GM23338 (cell line): ENCODE measurements around the gene FAM241A. TPM values are rescaled to one million over a fixed set of nuclear protein-coding genes. Genes with fewer than 3 reads are reported as not detected.

ENCODE experiments used
- ATAC-seq: fragments of 200-7000 bp; cut with Tn5 transposase; 3 replicates; pipeline ENCODE4 v1.9.1; 2020
- DNase-seq: peaks from one replicate; pipeline ENCODE4 v3.0.0-alpha.2; 2015; ENCODE audit warnings: low spot score
- H2AFZ ChIP-seq: fragments of 200-600 bp; sonication (generic); 2 replicates; pipeline ENCODE4 v1.8.0; 2016; ENCODE audit warnings: antibody characterized with exemption, mild to moderate bottlenecking, moderate library complexity
- H3F3A ChIP-seq: fragments of 200-600 bp; sonication (generic); replicated peaks from 2 replicates; pipeline ENCODE4 v1.8.0; 2017; ENCODE audit warnings: antibody characterized with exemption, mixed run types, low read depth
- H3K27ac ChIP-seq: fragments of 200-600 bp; sonication (generic); 2 replicates; pipeline ENCODE4 v1.6.1; 2016; ENCODE audit warnings: low read depth
- H3K27me3 ChIP-seq: fragments of 200-600 bp; sonication (generic); 2 replicates; pipeline ENCODE4 v1.8.0; 2016; ENCODE audit warnings: mild to moderate bottlenecking, mixed run types, moderate library complexity; ENCODE audit not compliant: insufficient read depth
- H3K36me3 ChIP-seq: fragments of 200-600 bp; sonication (generic); 2 replicates; pipeline ENCODE4 v1.8.0; 2016; ENCODE audit warnings: mild to moderate bottlenecking; ENCODE audit not compliant: insufficient read depth
- H3K4me1 ChIP-seq: fragments of 200-600 bp; sonication (generic); 2 replicates; pipeline ENCODE4 v1.8.0; 2016; ENCODE audit warnings: mild to moderate bottlenecking, moderate library complexity; ENCODE audit not compliant: insufficient read depth
- H3K4me2 ChIP-seq: fragments of 200-600 bp; sonication (generic); 2 replicates; pipeline ENCODE4 v1.7.1; 2017; ENCODE audit warnings: mixed run types
- H3K4me3 ChIP-seq: fragments of 200-600 bp; sonication (generic); 2 replicates; pipeline ENCODE4 v1.6.1; 2016; ENCODE audit warnings: mixed run types
- H3K79me2 ChIP-seq: fragments of 200-600 bp; sonication (generic); replicated peaks from 2 replicates; pipeline ENCODE4 v1.8.0; 2017; ENCODE audit warnings: mild to moderate bottlenecking; ENCODE audit not compliant: insufficient read depth
- H3K9me2 ChIP-seq: fragments of 200-600 bp; sonication (generic); 2 replicates; pipeline ENCODE4 v1.8.0; 2017; ENCODE audit not compliant: insufficient read depth
- H4K20me1 ChIP-seq: fragments of 200-600 bp; sonication (generic); replicated peaks from 2 replicates; pipeline ENCODE4 v1.8.0; 2017; ENCODE audit warnings: mild to moderate bottlenecking; ENCODE audit not compliant: insufficient read depth
- H3K27ac Mint-ChIP-seq: 2 replicates; pipeline ENCODE4 v1.8.0; 2020; ENCODE audit warnings: inconsistent platforms, mild to moderate bottlenecking, moderate library complexity, mixed read lengths
- H3K27me3 Mint-ChIP-seq: 3 replicates; pipeline ENCODE4 v1.8.0; 2022; ENCODE audit warnings: low read depth, mild to moderate bottlenecking, moderate library complexity, mixed read lengths, inconsistent platforms; ENCODE audit not compliant: insufficient read depth, poor library complexity
- H3K36me3 Mint-ChIP-seq: 3 replicates; pipeline ENCODE4 v1.8.0; 2021; ENCODE audit warnings: low read depth, mild to moderate bottlenecking, inconsistent platforms, moderate library complexity, mixed read lengths
- H3K4me1 Mint-ChIP-seq: 3 replicates; pipeline ENCODE4 v1.8.0; 2020; ENCODE audit warnings: mild to moderate bottlenecking, inconsistent platforms, mixed read lengths
- H3K4me3 Mint-ChIP-seq: 3 replicates; pipeline ENCODE4 v1.8.0; 2021; ENCODE audit warnings: moderate library complexity, mild to moderate bottlenecking, inconsistent platforms, mixed read lengths
- H3K9me3 Mint-ChIP-seq: 3 replicates; pipeline ENCODE4 v1.8.0; 2020; ENCODE audit warnings: moderate library complexity, mild to moderate bottlenecking, inconsistent platforms, mixed read lengths
- CTCF ChIP-seq, 2 experiments: fragments of 200-600 bp in 1 of 2; sonication (generic) in 1 of 2; conservative IDR thresholded peaks; 2 replicates each; pipeline versions ENCODE4 v1.5.1 to v1.6.1; 2016 to 2017; ENCODE audit warnings: antibody characterized with exemption in 2 of 2, low read depth in 2 of 2, mild to moderate bottlenecking in 2 of 2, moderate library complexity in 1 of 2
- NANOG ChIP-seq: IDR thresholded peaks from 2 replicates; pipeline ENCODE4 v1.6.1; 2016; ENCODE audit warnings: antibody characterized with exemption, borderline replicate concordance
- POLR2AphosphoS5 ChIP-seq: IDR thresholded peaks from 2 replicates; pipeline ENCODE4 v1.6.1; 2016; ENCODE audit warnings: antibody characterized with exemption, low read depth
- REST ChIP-seq: IDR thresholded peaks from one replicate; pipeline ENCODE4 v1.6.1; 2018; ENCODE audit warnings: antibody characterized with exemption; ENCODE audit not compliant: unreplicated experiment
- STAT1 ChIP-seq: IDR thresholded peaks from one replicate; pipeline ENCODE4 v1.6.1; 2016; ENCODE audit warnings: antibody characterized with exemption; ENCODE audit not compliant: unreplicated experiment
- ZNF331 ChIP-seq: fragments of 250-450 bp; sonication (Bioruptor Pico); IDR thresholded peaks from 2 replicates; pipeline ENCODE4 v1.5.0; 2020; ENCODE audit warnings: low read depth, mild to moderate bottlenecking, moderate library complexity
- polyA plus RNA-seq: library from polyadenylated mRNA; unstranded; fragments of >200 nt; fragmentation: Nextera tagmentation; extraction: Ambion mirVana; gene quantifications from 2 replicates; pipeline ENCODE4 v1.2.1, GENCODE V29; 2016
- total RNA-seq: library from RNA; depleted of rRNA; stranded (reverse); fragments of >200 nt; shearing (Covaris generic); gene quantifications from 2 replicates; pipeline ENCODE4 v1.2.3, GENCODE V29; 2014
- TF ChIP-seq, protein P1 (sequence below): IDR thresholded peaks from 2 replicates; pipeline ENCODE4 v1.6.1; 2016; ENCODE audit warnings: antibody characterized with exemption

FAM241A gene
- total and polyA plus RNA-seq, 2 experiments from 2014 or later: 0.58 to 0.63 TPM

GRCh38 chr4:112185740-112186670 lies 40.8 kb downstream of the FAM241A start:
- no peak for TF ChIP-seq ZNF331 (CRISPR knock-in tag)
- TF ChIP-seq CTCF (conservative IDR thresholded peaks at IDR 0.05; ENCODE audit: low read depth in 2 of 2): no peak; a peak in 1 of 4 replicates
- TF ChIP-seq, protein P1, sequence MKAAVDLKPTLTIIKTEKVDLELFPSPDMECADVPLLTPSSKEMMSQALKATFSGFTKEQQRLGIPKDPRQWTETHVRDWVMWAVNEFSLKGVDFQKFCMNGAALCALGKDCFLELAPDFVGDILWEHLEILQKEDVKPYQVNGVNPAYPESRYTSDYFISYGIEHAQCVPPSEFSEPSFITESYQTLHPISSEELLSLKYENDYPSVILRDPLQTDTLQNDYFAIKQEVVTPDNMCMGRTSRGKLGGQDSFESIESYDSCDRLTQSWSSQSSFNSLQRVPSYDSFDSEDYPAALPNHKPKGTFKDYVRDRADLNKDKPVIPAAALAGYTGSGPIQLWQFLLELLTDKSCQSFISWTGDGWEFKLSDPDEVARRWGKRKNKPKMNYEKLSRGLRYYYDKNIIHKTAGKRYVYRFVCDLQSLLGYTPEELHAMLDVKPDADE: no peak
- TF ChIP-seq POLR2AphosphoS5: no peak
- no peak for TF ChIP-seq REST
- TF ChIP-seq STAT1: no peak
- TF ChIP-seq NANOG: no peak
- no peaks in the 10 kb centered on the region for H3K27me3 ChIP-seq
- H3K9me3 Mint-ChIP-seq: no peaks in the 10 kb centered on the region
- no peaks in the 10 kb centered on the region for H3K36me3 Mint-ChIP-seq
- H3K27me3 Mint-ChIP-seq: peaks cover 1% of the 10 kb centered on the region
- peaks cover 8% of the 10 kb centered on the region for H3K4me1 Mint-ChIP-seq
- H3K4me2 ChIP-seq: no peak overlapping the region
- no peak overlapping the region for H3K4me3 ChIP-seq
- no peak overlapping the region for H3K4me3 Mint-ChIP-seq
- H3K27ac ChIP-seq: no peak overlapping the region
- H3K27ac Mint-ChIP-seq: no peak overlapping the region
- peaks cover 6% of the 10 kb centered on the region; the same call in 1 of the 2 replicates for H3K4me1 ChIP-seq
- H3K79me2 ChIP-seq: no peaks in the 10 kb centered on the region
- no peaks in the 10 kb centered on the region for H4K20me1 ChIP-seq
- H3K36me3 ChIP-seq: no peaks in the 10 kb centered on the region
- H3F3A ChIP-seq: no peaks in the 10 kb centered on the region
- ATAC-seq: peak; percentile 54
- peak; percentile 33 for DNase-seq
- no peak overlapping the region; the same call in 1 of the 2 replicates for H2AFZ ChIP-seq
- H3K9me2 ChIP-seq: no peaks in the 10 kb centered on the region; the same call in 1 of the 2 replicates

GRCh38 chr4:112189754-112190153 lies 44.5 kb downstream of the FAM241A start:
- Mint-ChIP-seq H3K9me3 (no peaks in the 10 kb centered on the region), H3K27me3 (no peaks in the 10 kb centered on the region), H3K36me3 (no peaks in the 10 kb centered on the region), H3K4me3 (no peak overlapping the region), H3K27ac (no peak overlapping the region), H3K4me1 (no peaks in the 10 kb centered on the region)
- H3K27ac ChIP-seq: no peak overlapping the region
- TF ChIP-seq CTCF (conservative IDR thresholded peaks at IDR 0.05; ENCODE audit: low read depth in 2 of 2): peak in 1 of 2 experiments; percentile 44; a peak in 3 of 4 replicates
- TF ChIP-seq STAT1: no peak
- H3K36me3 ChIP-seq: no peaks in the 10 kb centered on the region
- H3K4me1 ChIP-seq: no peaks in the 10 kb centered on the region
- ATAC-seq (no peak), DNase-seq (peak; percentile 31)
- H3F3A ChIP-seq: no peaks in the 10 kb centered on the region
- no peaks in the 10 kb centered on the region for H4K20me1 ChIP-seq
- H3K79me2 ChIP-seq: no peaks in the 10 kb centered on the region
- no peaks in the 10 kb centered on the region for H3K9me2 ChIP-seq
- H3K4me3 ChIP-seq: no peak overlapping the region
- H3K27me3 ChIP-seq: no peaks in the 10 kb centered on the region
- H2AFZ ChIP-seq: no peak overlapping the region
- no peak overlapping the region for H3K4me2 ChIP-seq
